Measurements from ENCODE around the gene CDRT15. TPM values are rescaled to one million over a fixed set of nuclear protein-coding genes. Genes with fewer than 3 reads are reported as not detected.
"Not testable (repeated sequence)": the region's sequence is repeated elsewhere in the genome, so short reads cannot be mapped to it uniquely, and the experiment has no call there.

CDRT15 gene
- total RNA-seq: not detected

GRCh38 chr17:14236762-14237161, at the start of gene CDRT15:
Gene CDRT15 (minus strand): TSS chr17:14236862. CDS start chr17:14236833, 29 bp downstream.
- POLR2A ChIA-PET; H3K36me3 Mint-ChIP-seq (ENCODE audit: low read depth); H3K27ac Mint-ChIP-seq; H3K27me3 Mint-ChIP-seq (ENCODE audit: low read depth); ATAC-seq; DNase-seq; CTCF ChIA-PET; H3K4me3 Mint-ChIP-seq; H3K9me3 Mint-ChIP-seq (ENCODE audit: insufficient read depth); H3K4me1 Mint-ChIP-seq (ENCODE audit: low read depth): not testable (repeated sequence)

GRCh38 chr17:14282726-14283125, 46.1 kb upstream of the CDRT15 start:
- ChIA-PET POLR2A (no interaction called here), CTCF (no interaction called here)
- DNase-seq (no peak), ATAC-seq (no peak)
- Mint-ChIP-seq H3K9me3 (ENCODE audit: insufficient read depth) (no peaks in the 10 kb centered on the region), H3K27ac (no peak overlapping the region), H3K27me3 (ENCODE audit: low read depth) (peaks cover 23% of the 10 kb centered on the region), H3K4me1 (ENCODE audit: low read depth) (no peaks in the 10 kb centered on the region), H3K4me3 (no peak overlapping the region), H3K36me3 (ENCODE audit: low read depth) (no peaks in the 10 kb centered on the region)

GRCh38 chr17:14281530-14281929, 44.9 kb upstream of the CDRT15 start:
- DNase-seq: no peak
- H3K4me3 Mint-ChIP-seq: no peak overlapping the region
- ChIA-PET CTCF (no interaction called here), POLR2A (no interaction called here)
- no peak for ATAC-seq
- H3K9me3 Mint-ChIP-seq (ENCODE audit: insufficient read depth): peaks cover under 1% of the 10 kb centered on the region
- no peaks in the 10 kb centered on the region for H3K36me3 Mint-ChIP-seq (ENCODE audit: low read depth)
- no peak overlapping the region for H3K27ac Mint-ChIP-seq
- H3K27me3 Mint-ChIP-seq (ENCODE audit: low read depth): peaks cover 23% of the 10 kb centered on the region
- no peaks in the 10 kb centered on the region for H3K4me1 Mint-ChIP-seq (ENCODE audit: low read depth)

GRCh38 chr17:14276535-14277250, 40.0 kb upstream of the CDRT15 start:
- Mint-ChIP-seq H3K27ac (no peak overlapping the region), H3K9me3 (ENCODE audit: insufficient read depth) (peaks cover 10% of the 10 kb centered on the region)
- CTCF ChIA-PET: interaction anchor here (0.6 to 0.8 kb wide), 2 partner anchors 24 to 406 kb away, joined by 3 read pairs; partner anchors contain the start of gene HS3ST3B1

GRCh38 chr17:14270508-14270907, 33.8 kb upstream of the CDRT15 start:
- DNase-seq (no peak), ATAC-seq (no peak)
- ChIA-PET CTCF (no interaction called here), POLR2A (no interaction called here)
- Mint-ChIP-seq H3K27ac (no peak overlapping the region), H3K9me3 (ENCODE audit: insufficient read depth) (peaks cover 5% of the 10 kb centered on the region), H3K27me3 (ENCODE audit: low read depth) (peaks cover 3% of the 10 kb centered on the region), H3K36me3 (ENCODE audit: low read depth) (no peaks in the 10 kb centered on the region), H3K4me3 (no peak overlapping the region), H3K4me1 (ENCODE audit: low read depth) (no peaks in the 10 kb centered on the region)

More at GRCh38 chr17:14276535-14277250, 40.0 kb upstream of the CDRT15 start:
- peaks cover 7% of the 10 kb centered on the region for H3K27me3 Mint-ChIP-seq (ENCODE audit: low read depth)
- no peaks in the 10 kb centered on the region for H3K36me3 Mint-ChIP-seq (ENCODE audit: low read depth)
- H3K4me1 Mint-ChIP-seq (ENCODE audit: low read depth): no peaks in the 10 kb centered on the region
- H3K4me3 Mint-ChIP-seq: no peak overlapping the region
- DNase-seq (no peak), ATAC-seq (no peak)
- POLR2A ChIA-PET: no interaction called here

GRCh38 chr17:14269473-14269872, 32.8 kb upstream of the CDRT15 start:
- CTCF ChIA-PET: no interaction called here
- no peaks in the 10 kb centered on the region for H3K4me1 Mint-ChIP-seq (ENCODE audit: low read depth)
- POLR2A ChIA-PET: no interaction called here
- no peaks in the 10 kb centered on the region for H3K36me3 Mint-ChIP-seq (ENCODE audit: low read depth)
- no peak overlapping the region for H3K27ac Mint-ChIP-seq
- ATAC-seq: no peak
- no peak overlapping the region for H3K4me3 Mint-ChIP-seq
- peaks cover 3% of the 10 kb centered on the region for H3K27me3 Mint-ChIP-seq (ENCODE audit: low read depth)
- no peak for DNase-seq
- peaks cover 5% of the 10 kb centered on the region for H3K9me3 Mint-ChIP-seq (ENCODE audit: insufficient read depth)

GRCh38 chr17:14268264-14268663, 31.6 kb upstream of the CDRT15 start:
- POLR2A ChIA-PET: no interaction called here
- CTCF ChIA-PET: no interaction called here
- Mint-ChIP-seq H3K4me1 (ENCODE audit: low read depth) (no peaks in the 10 kb centered on the region), H3K36me3 (ENCODE audit: low read depth) (no peaks in the 10 kb centered on the region), H3K27me3 (ENCODE audit: low read depth) (peaks cover 2% of the 10 kb centered on the region), H3K4me3 (no peak overlapping the region), H3K27ac (no peak overlapping the region), H3K9me3 (ENCODE audit: insufficient read depth) (peaks cover 5% of the 10 kb centered on the region)
- no peak for DNase-seq
- ATAC-seq: no peak

- CTCF ChIA-PET: no interaction called here
- POLR2A ChIA-PET: no interaction called here
- Mint-ChIP-seq H3K27me3 (ENCODE audit: low read depth) (no peaks in the 10 kb centered on the region), H3K9me3 (ENCODE audit: insufficient read depth) (no peaks in the 10 kb centered on the region), H3K27ac (no peak overlapping the region), H3K4me1 (ENCODE audit: low read depth) (no peaks in the 10 kb centered on the region), H3K4me3 (no peak overlapping the region), H3K36me3 (ENCODE audit: low read depth) (no peaks in the 10 kb centered on the region)
- ATAC-seq (no peak), DNase-seq (no peak)
Observed at GRCh38 chr17:14261406-14261805, 24.7 kb upstream of the CDRT15 start.

- ChIA-PET POLR2A (no interaction called here), CTCF (interaction anchor here (1.2 kb wide), 1 partner anchor 42 kb away, joined by 4 read pairs; no protein-coding TSS in a partner anchor)
- ATAC-seq: no peak
Observed at GRCh38 chr17:14245629-14246028, 9.0 kb upstream of the CDRT15 start.

GRCh38 chr17:14245002-14245401, 8.3 kb upstream of the CDRT15 start:
- no peaks in the 10 kb centered on the region for H3K36me3 Mint-ChIP-seq (ENCODE audit: low read depth)
- DNase-seq (no peak), ATAC-seq (no peak)
- no peaks in the 10 kb centered on the region for H3K4me1 Mint-ChIP-seq (ENCODE audit: low read depth)
- H3K27ac Mint-ChIP-seq: no peak overlapping the region
- no peaks in the 10 kb centered on the region for H3K9me3 Mint-ChIP-seq (ENCODE audit: insufficient read depth)
- POLR2A ChIA-PET: no interaction called here
- no peak overlapping the region for H3K4me3 Mint-ChIP-seq
- CTCF ChIA-PET: interaction anchor here (1.2 kb wide), 1 partner anchor 42 kb away, joined by 4 read pairs; no protein-coding TSS in a partner anchor
- H3K27me3 Mint-ChIP-seq (ENCODE audit: low read depth): peaks cover 5% of the 10 kb centered on the region

More at GRCh38 chr17:14245629-14246028, 9.0 kb upstream of the CDRT15 start:
- H3K27me3 Mint-ChIP-seq (ENCODE audit: low read depth): peaks cover 5% of the 10 kb centered on the region
- no peaks in the 10 kb centered on the region for H3K36me3 Mint-ChIP-seq (ENCODE audit: low read depth)
- H3K4me3 Mint-ChIP-seq: no peak overlapping the region
- no peaks in the 10 kb centered on the region for H3K9me3 Mint-ChIP-seq (ENCODE audit: insufficient read depth)
- H3K27ac Mint-ChIP-seq: no peak overlapping the region
- no peak for DNase-seq
- no peaks in the 10 kb centered on the region for H3K4me1 Mint-ChIP-seq (ENCODE audit: low read depth)

GRCh38 chr17:14239271-14239670, 2.6 kb upstream of the CDRT15 start:
- H3K36me3 Mint-ChIP-seq (ENCODE audit: low read depth); ATAC-seq; H3K27me3 Mint-ChIP-seq (ENCODE audit: low read depth); H3K27ac Mint-ChIP-seq; POLR2A ChIA-PET; H3K4me1 Mint-ChIP-seq (ENCODE audit: low read depth); DNase-seq; CTCF ChIA-PET; H3K9me3 Mint-ChIP-seq (ENCODE audit: insufficient read depth); H3K4me3 Mint-ChIP-seq: not testable (repeated sequence)

GRCh38 chr17:14236032-14236431, 630 bp downstream of the CDRT15 start:
- POLR2A ChIA-PET; DNase-seq; ATAC-seq; H3K27ac Mint-ChIP-seq; CTCF ChIA-PET; H3K36me3 Mint-ChIP-seq (ENCODE audit: low read depth); H3K4me3 Mint-ChIP-seq; H3K9me3 Mint-ChIP-seq (ENCODE audit: insufficient read depth); H3K4me1 Mint-ChIP-seq (ENCODE audit: low read depth); H3K27me3 Mint-ChIP-seq (ENCODE audit: low read depth): not testable (repeated sequence)

- H3K4me3 Mint-ChIP-seq; POLR2A ChIA-PET; H3K4me1 Mint-ChIP-seq (ENCODE audit: low read depth); H3K9me3 Mint-ChIP-seq (ENCODE audit: insufficient read depth); H3K36me3 Mint-ChIP-seq (ENCODE audit: low read depth); DNase-seq; ATAC-seq; H3K27me3 Mint-ChIP-seq (ENCODE audit: low read depth); CTCF ChIA-PET; H3K27ac Mint-ChIP-seq: not testable (repeated sequence)
Observed at GRCh38 chr17:14235047-14235446, 1.6 kb downstream of the CDRT15 start.
